ENCODE measurements around the gene CLEC3B.

GRCh38 chr3:45034612-45035252 is 8.6 kb downstream of the CLEC3B start:
- no peak for TF ChIP-seq EZH2 (IDR thresholded peaks at IDR 0.05; ENCODE audit: low read length, unreplicated experiment)
- TF ChIP-seq CTCF (conservative IDR thresholded peaks at IDR 0.05; ENCODE audit: low read depth, low read length): no peak
